Measurements from ENCODE around the gene UTP18. TPM values are rescaled to one million over a fixed set of nuclear protein-coding genes. Genes with fewer than 3 reads are reported as not detected.

The UTP18 gene
- total and polyA plus RNA-seq, 9 of the 15 experiments (the other 6 are each of a cell fraction or from before 2014, with no cell fraction given), result 31.1 to 99.2 (median 66.7) TPM

- no peak overlapping the region for H3K4me2 ChIP-seq (ENCODE audit: insufficient read depth, low read length)
- TF ChIP-seq, protein P1, sequence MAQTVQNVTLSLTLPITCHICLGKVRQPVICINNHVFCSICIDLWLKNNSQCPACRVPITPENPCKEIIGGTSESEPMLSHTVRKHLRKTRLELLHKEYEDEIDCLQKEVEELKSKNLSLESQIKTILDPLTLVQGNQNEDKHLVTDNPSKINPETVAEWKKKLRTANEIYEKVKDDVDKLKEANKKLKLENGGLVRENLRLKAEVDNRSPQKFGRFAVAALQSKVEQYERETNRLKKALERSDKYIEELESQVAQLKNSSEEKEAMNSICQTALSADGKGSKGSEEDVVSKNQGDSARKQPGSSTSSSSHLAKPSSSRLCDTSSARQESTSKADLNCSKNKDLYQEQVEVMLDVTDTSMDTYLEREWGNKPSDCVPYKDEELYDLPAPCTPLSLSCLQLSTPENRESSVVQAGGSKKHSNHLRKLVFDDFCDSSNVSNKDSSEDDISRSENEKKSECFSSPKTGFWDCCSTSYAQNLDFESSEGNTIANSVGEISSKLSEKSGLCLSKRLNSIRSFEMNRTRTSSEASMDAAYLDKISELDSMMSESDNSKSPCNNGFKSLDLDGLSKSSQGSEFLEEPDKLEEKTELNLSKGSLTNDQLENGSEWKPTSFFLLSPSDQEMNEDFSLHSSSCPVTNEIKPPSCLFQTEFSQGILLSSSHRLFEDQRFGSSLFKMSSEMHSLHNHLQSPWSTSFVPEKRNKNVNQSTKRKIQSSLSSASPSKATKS (CRISPR knock-in tag; IDR thresholded peaks at IDR 0.05), result no peak
- TF ChIP-seq HDAC6 (IDR thresholded peaks at IDR 0.05; ENCODE audit: low read depth, low read length) (no peak), PTRF (tag; IDR thresholded peaks at IDR 0.05) (no peak), ZNF766 (CRISPR knock-in tag; conservative IDR thresholded peaks at IDR 0.05) (no peak), BRF1 (IDR thresholded peaks at IDR 0.05; ENCODE audit: borderline replicate concordance, extremely low read depth, insufficient read length) (no peak), BACH1 (tag; IDR thresholded peaks at IDR 0.05) (no peak), HBP1 (CRISPR knock-in tag; IDR thresholded peaks at IDR 0.05) (no peak)
- ChIA-PET CTCF (ENCODE audit: low intra/inter-chr PET ratio) (no interaction called here), POLR2A (interaction anchor here (0.6 to 1.2 kb wide), 3 partner anchors 9 to 111 kb away, joined by 3 to 4 read pairs (median 4); no protein-coding TSS in a partner anchor)
- no peak overlapping the region; a peak in 1 of 4 replicates for H3K9ac ChIP-seq (ENCODE audit: insufficient read depth in 1 of 2, low read depth in 2 of 2, low read length in 2 of 2)
- H3K4me1 ChIP-seq (replicated peaks in 1 of 2; ENCODE audit: control insufficient read depth in 2 of 2, insufficient read depth in 2 of 2, low read length in 2 of 2), result no peaks in the 10 kb centered on the region; a peak in 1 of 5 replicates
- H3K79me2 ChIP-seq (ENCODE audit: control insufficient read depth, insufficient read depth, low read length), result peaks cover 57% of the 10 kb centered on the region
- no peak overlapping the region for H3K27ac ChIP-seq (ENCODE audit: extremely low read depth, low read depth, low read length)
- in situ Hi-C loops (cut with MboI) (no loop called here), intact Hi-C loops (cut with micrococcal nuclease) (no loop called here)
- FAIRE-seq (no peak), DNase-seq (ENCODE audit: extremely low read depth in 1 of 4, low spot score in 3 of 4) (no peak), ATAC-seq (no peak; the same call in 1 of the 3 replicates)
- H3K36me3 ChIP-seq (ENCODE audit: control insufficient read depth, insufficient read depth, low read length), result no peaks in the 10 kb centered on the region; the same call in 2 of the 3 replicates
- H3K27me3 ChIP-seq (ENCODE audit: control insufficient read depth in 2 of 2, insufficient read depth in 2 of 2, low read length in 2 of 2), result no peaks in the 10 kb centered on the region
- BruUV-seq (replicated peaks), result no TSS peak
- no peaks in the 10 kb centered on the region for H3K9me1 ChIP-seq (ENCODE audit: control insufficient read depth, insufficient read depth, low read length)
- no peak overlapping the region for H3K4me3 ChIP-seq
- H3K9me3 ChIP-seq (replicated peaks; ENCODE audit: control insufficient read depth, insufficient read depth, low read depth, low read length), result no peaks in the 10 kb centered on the region
- WGBS (ENCODE audit: insufficient coverage, low coverage, missing lambda C conversion rate), result 69% methylated on average over 4 of the region's 4 CpGs
- no peak overlapping the region for H2AFZ ChIP-seq (ENCODE audit: low read depth, low read length)
- no peaks in the 10 kb centered on the region for H4K20me1 ChIP-seq (replicated peaks; ENCODE audit: control insufficient read depth, insufficient read depth, low read length)
These were observed 30.0 kb upstream of the UTP18 start for GRCh38 chr17:51230306-51230705.
